K562 (cell line): Measurements from ENCODE around the gene NACAD. TPM values are rescaled to one million over a fixed set of nuclear protein-coding genes. Genes with fewer than 3 reads are reported as not detected.

ENCODE experiments used
- CEBPB ChIP-seq: fragments of 450-650 bp; IDR thresholded peaks from 2 replicates; pipeline ENCODE4 v1.6.1; 2016; ENCODE audit warnings: missing genetic modification characterization, missing compliant biosample characterization
- ESRRA ChIP-seq: fragments of 450-650 bp; IDR thresholded peaks from 2 replicates; pipeline ENCODE4 v1.6.1; 2014; ENCODE audit warnings: low read depth, mild to moderate bottlenecking, moderate library complexity, borderline replicate concordance
- FUS ChIP-seq: fragments of 200-400 bp; formaldehyde crosslinking; optimal IDR thresholded peaks from 2 replicates; pipeline ENCODE3; 2017; ENCODE audit warnings: low read depth, low read length
- KDM5B ChIP-seq: fragments of 200-600 bp; sonication (generic); IDR thresholded peaks from 2 replicates; pipeline ENCODE4 v1.6.1; 2012; ENCODE audit warnings: low read depth, mild to moderate bottlenecking, moderate library complexity, low read length, control low read depth, inconsistent platforms; ENCODE audit not compliant: insufficient replicate concordance
- KHSRP ChIP-seq: fragments of 450-650 bp; IDR thresholded peaks from 2 replicates; pipeline ENCODE4 v1.6.1; 2017
- LCOR ChIP-seq: sonication (generic); formaldehyde crosslinking; IDR thresholded peaks from 2 replicates; pipeline ENCODE4 v1.8.0; 2022; ENCODE audit warnings: mild to moderate bottlenecking, missing genetic modification reagents
- MAFK ChIP-seq: IDR thresholded peaks from 2 replicates; pipeline ENCODE4 v1.6.1; 2011; ENCODE audit warnings: low read length, improper control_type of control experiment
- MTF1 ChIP-seq: fragments of 250-450 bp; sonication (Bioruptor Pico); IDR thresholded peaks from 2 replicates; pipeline ENCODE4 v1.9.0; 2021; ENCODE audit warnings: moderate library complexity, mild to moderate bottlenecking, inconsistent platforms, borderline replicate concordance
- SMARCC2 ChIP-seq: fragments of 450-650 bp; IDR thresholded peaks from 2 replicates; pipeline ENCODE4 v1.6.1; 2017; ENCODE audit warnings: antibody characterized with exemption, moderate library complexity, mild to moderate bottlenecking, low read depth
- XRCC4 ChIP-seq: IDR thresholded peaks from one replicate; pipeline ENCODE4 v1.6.1; 2011; ENCODE audit not compliant: insufficient read depth, insufficient read length; ENCODE audit errors: extremely low read depth
- ZC3H11A ChIP-seq: IDR thresholded peaks from 2 replicates; pipeline ENCODE4 v1.6.1; 2012; ENCODE audit warnings: low read depth, low read length, improper control_type of control experiment
- ZMIZ1 ChIP-seq, 2 experiments: fragments of 150-350 bp in 1 of 2; IDR thresholded peaks; 2 replicates each; pipeline ENCODE4 v1.6.1; 2012 to 2016; ENCODE audit warnings: low read depth in 2 of 2, low read length in 2 of 2, mild to moderate bottlenecking in 1 of 2, moderate library complexity in 1 of 2
- ZNF282 ChIP-seq: sonication (generic); formaldehyde crosslinking; IDR thresholded peaks from 2 replicates; pipeline ENCODE4 v1.8.1; 2023; ENCODE audit warnings: missing genetic modification reagents
- ZNF551 ChIP-seq: fragments of 250-450 bp; sonication (Bioruptor Pico); IDR thresholded peaks from 2 replicates; pipeline ENCODE4 v1.5.0; 2021; ENCODE audit warnings: mild to moderate bottlenecking, moderate library complexity
- ZNF644 ChIP-seq: fragments of 200-800 bp; sonication (Bioruptor generic); IDR thresholded peaks from 2 replicates; pipeline ENCODE4 v1.6.1; 2016; ENCODE audit warnings: low read depth, missing genetic modification characterization, missing compliant biosample characterization
- polyA plus RNA-seq, 8 experiments: library from polyadenylated mRNA; depleted of rRNA in 4 of 8; stranded (reverse) in 5 of 8; unstranded in 3 of 8; fragments of >200 nt; fragmentation: Nextera tagmentation in 2 of 8; fragmentation: Illumina TruSeq in 1 of 8; extraction: Ambion mirVana in 2 of 8; extraction: Trizol in 1 of 8; gene quantifications; 2 replicates each; pipeline versions ENCODE4 v1.2.1 to v1.2.3, GENCODE V29; 2011 to 2014; ENCODE audit warnings: inconsistent platforms in 1 of 8, missing spikeins in 1 of 8
- total RNA-seq, 7 experiments: library from RNA; depleted of rRNA in 6 of 7; stranded (reverse); fragments of >200 nt in 6 of 7; fragmentation: Illumina TruSeq in 2 of 7; extraction: Trizol in 2 of 7; gene quantifications; 2 replicates each; pipeline versions ENCODE4 v1.2.1 to v1.2.3, GENCODE V29; 2011 to 2021; ENCODE audit warnings: low replicate concordance in 1 of 7
- TF ChIP-seq, protein P1 (sequence below): fragments of 200-400 bp; formaldehyde crosslinking; IDR thresholded peaks from 2 replicates; pipeline ENCODE4 v1.6.1; 2017; ENCODE audit warnings: mild to moderate bottlenecking, low read depth, low read length, moderate library complexity
- TF ChIP-seq, protein P2 (sequence below): sonication (generic); formaldehyde crosslinking; IDR thresholded peaks from 2 replicates; pipeline ENCODE4 v1.8.0; 2023; ENCODE audit warnings: mild to moderate bottlenecking, missing genetic modification reagents
- TF ChIP-seq, protein P3 (sequence below): fragments of 450-650 bp; conservative IDR thresholded peaks from 2 replicates; pipeline ENCODE4 v1.6.1; 2016; ENCODE audit warnings: missing genetic modification characterization, low read depth, mild to moderate bottlenecking, control low read depth, missing compliant biosample characterization

Gene NACAD
- total and polyA plus RNA-seq, 9 of the 15 experiments (the other 6 are each of a cell fraction or from before 2014, with no cell fraction given): under 0.01 to 0.03 (median 0.02) TPM; not detected in 5

GRCh38 chr7:45111298-45112223 lies 22.8 kb upstream of the NACAD start, which contains the start of gene TBRG4 (continued):
- TF ChIP-seq, protein P1, sequence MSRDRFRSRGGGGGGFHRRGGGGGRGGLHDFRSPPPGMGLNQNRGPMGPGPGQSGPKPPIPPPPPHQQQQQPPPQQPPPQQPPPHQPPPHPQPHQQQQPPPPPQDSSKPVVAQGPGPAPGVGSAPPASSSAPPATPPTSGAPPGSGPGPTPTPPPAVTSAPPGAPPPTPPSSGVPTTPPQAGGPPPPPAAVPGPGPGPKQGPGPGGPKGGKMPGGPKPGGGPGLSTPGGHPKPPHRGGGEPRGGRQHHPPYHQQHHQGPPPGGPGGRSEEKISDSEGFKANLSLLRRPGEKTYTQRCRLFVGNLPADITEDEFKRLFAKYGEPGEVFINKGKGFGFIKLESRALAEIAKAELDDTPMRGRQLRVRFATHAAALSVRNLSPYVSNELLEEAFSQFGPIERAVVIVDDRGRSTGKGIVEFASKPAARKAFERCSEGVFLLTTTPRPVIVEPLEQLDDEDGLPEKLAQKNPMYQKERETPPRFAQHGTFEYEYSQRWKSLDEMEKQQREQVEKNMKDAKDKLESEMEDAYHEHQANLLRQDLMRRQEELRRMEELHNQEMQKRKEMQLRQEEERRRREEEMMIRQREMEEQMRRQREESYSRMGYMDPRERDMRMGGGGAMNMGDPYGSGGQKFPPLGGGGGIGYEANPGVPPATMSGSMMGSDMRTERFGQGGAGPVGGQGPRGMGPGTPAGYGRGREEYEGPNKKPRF: no peak
- TF ChIP-seq, protein P2, sequence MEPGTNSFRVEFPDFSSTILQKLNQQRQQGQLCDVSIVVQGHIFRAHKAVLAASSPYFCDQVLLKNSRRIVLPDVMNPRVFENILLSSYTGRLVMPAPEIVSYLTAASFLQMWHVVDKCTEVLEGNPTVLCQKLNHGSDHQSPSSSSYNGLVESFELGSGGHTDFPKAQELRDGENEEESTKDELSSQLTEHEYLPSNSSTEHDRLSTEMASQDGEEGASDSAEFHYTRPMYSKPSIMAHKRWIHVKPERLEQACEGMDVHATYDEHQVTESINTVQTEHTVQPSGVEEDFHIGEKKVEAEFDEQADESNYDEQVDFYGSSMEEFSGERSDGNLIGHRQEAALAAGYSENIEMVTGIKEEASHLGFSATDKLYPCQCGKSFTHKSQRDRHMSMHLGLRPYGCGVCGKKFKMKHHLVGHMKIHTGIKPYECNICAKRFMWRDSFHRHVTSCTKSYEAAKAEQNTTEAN: peak; percentile 91; the same call in 1 of the 2 replicates
- TF ChIP-seq KHSRP: peak; percentile 85
- peak; percentile 83; the same call in 1 of the 2 replicates for TF ChIP-seq ZNF282 (CRISPR knock-in tag)
- TF ChIP-seq MAFK: no peak
- peak; percentile 79 for TF ChIP-seq KDM5B
- no peak for TF ChIP-seq ZNF551 (CRISPR knock-in tag)
- TF ChIP-seq FUS: no peak
- no peak for TF ChIP-seq XRCC4
- no peak for TF ChIP-seq ZC3H11A
- peak; percentile 98 for TF ChIP-seq ESRRA
- peak in 1 of 2 experiments; percentile 78; a peak in 1 of 4 replicates for TF ChIP-seq ZMIZ1 (IDR thresholded peaks at IDR 0.05; ENCODE audit: low read depth in 2 of 2, low read length in 2 of 2)
- TF ChIP-seq LCOR: peak; percentile 93
- TF ChIP-seq ZNF644 (tag): no peak
- TF ChIP-seq MTF1 (CRISPR knock-in tag): no peak
- no peak for TF ChIP-seq CEBPB (tag)
- TF ChIP-seq, protein P3, sequence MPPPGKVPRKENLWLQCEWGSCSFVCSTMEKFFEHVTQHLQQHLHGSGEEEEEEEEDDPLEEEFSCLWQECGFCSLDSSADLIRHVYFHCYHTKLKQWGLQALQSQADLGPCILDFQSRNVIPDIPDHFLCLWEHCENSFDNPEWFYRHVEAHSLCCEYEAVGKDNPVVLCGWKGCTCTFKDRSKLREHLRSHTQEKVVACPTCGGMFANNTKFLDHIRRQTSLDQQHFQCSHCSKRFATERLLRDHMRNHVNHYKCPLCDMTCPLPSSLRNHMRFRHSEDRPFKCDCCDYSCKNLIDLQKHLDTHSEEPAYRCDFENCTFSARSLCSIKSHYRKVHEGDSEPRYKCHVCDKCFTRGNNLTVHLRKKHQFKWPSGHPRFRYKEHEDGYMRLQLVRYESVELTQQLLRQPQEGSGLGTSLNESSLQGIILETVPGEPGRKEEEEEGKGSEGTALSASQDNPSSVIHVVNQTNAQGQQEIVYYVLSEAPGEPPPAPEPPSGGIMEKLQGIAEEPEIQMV: no peak
- 0 out of 2 replicates have a peak, but pooled peaks have one; percentile 42 for TF ChIP-seq SMARCC2
